Aorta (tissue), 5 donors: ENCODE data around the gene SYNDIG1. TPM values are rescaled to one million over a fixed set of nuclear protein-coding genes. Genes with fewer than 3 reads are reported as not detected.
A peak's percentile ranks its signal among the peaks of the same experiment; 100 is the strongest.

Experiments
- ATAC-seq: fragments of 200-7000 bp; cut with Tn5 transposase; one replicate; pipeline ENCODE4 v1.9.1; 2022; ENCODE audit warnings: moderate library complexity; ENCODE audit not compliant: low FRiP score
- DNase-seq, 2 donors: peaks; one replicate each; pipeline ENCODE4 v3.0.0-alpha.2; 2020
- H3K27ac ChIP-seq, 2 donors: one replicate each; pipeline ENCODE4 v1.5.1; 2013; ENCODE audit warnings: low read length in 2 of 2, mild to moderate bottlenecking in 2 of 2, moderate library complexity in 2 of 2, control low read depth in 1 of 2, inconsistent platforms in 1 of 2, low read depth in 1 of 2
- H3K27me3 ChIP-seq, 2 donors: one replicate each; pipeline ENCODE4 v1.6.1; 2013; ENCODE audit warnings: control low read depth in 1 of 2, low read length in 1 of 2, mild to moderate bottlenecking in 1 of 2, moderate library complexity in 1 of 2; ENCODE audit not compliant: insufficient read depth in 2 of 2, control insufficient read depth in 1 of 2
- H3K36me3 ChIP-seq, 2 donors: one replicate each; pipeline ENCODE4 v1.6.1; 2013; ENCODE audit warnings: control low read depth in 1 of 2, low read length in 1 of 2, mild to moderate bottlenecking in 1 of 2; ENCODE audit not compliant: insufficient read depth in 2 of 2, control insufficient read depth in 1 of 2
- H3K4me1 ChIP-seq, 2 donors: one replicate each; pipeline ENCODE4 v1.6.1; 2013; ENCODE audit warnings: low read length in 2 of 2, control low read depth in 1 of 2, mild to moderate bottlenecking in 1 of 2, moderate library complexity in 1 of 2; ENCODE audit not compliant: insufficient read depth in 2 of 2, control insufficient read depth in 1 of 2
- H3K4me3 ChIP-seq, 2 donors: one replicate each; pipeline ENCODE4 v1.5.1; 2013; ENCODE audit warnings: low read length in 2 of 2, control low read depth in 1 of 2, mild to moderate bottlenecking in 1 of 2
- H3K9me3 ChIP-seq: one replicate; pipeline ENCODE4 v1.6.1; 2013; ENCODE audit warnings: mild to moderate bottlenecking, low read length; ENCODE audit not compliant: control insufficient read depth
- WGBS, 2 donors: extraction: QIAGEN DNeasy Blood & Tissue Kit; methylation state at CpG; one replicate each; pipeline ENCODE4 v1.1.7; 2013; 5-methylcytosine and 5-hydroxymethylcytosine counted together
- intact Hi-C, 2 donors: fragments of 100-400 bp; cut with DNase I; formaldehyde crosslinking; loops; one replicate each; pipeline versions ENCODE4 v1.14.2 to v1.15.0; 2022
- polyA plus RNA-seq, 2 donors: library from polyadenylated mRNA; stranded (reverse); fragments of 200-250 nt; gene quantifications; one replicate each; pipeline ENCODE4 v1.2.3, GENCODE V29; 2013
- total RNA-seq, 2 donors: library from RNA; stranded (reverse); fragmentation: NEBNext Ultra II Directional; extraction: Animal tissue kit (Norgen Biotek cat#: 25700); gene quantifications; one replicate each; pipeline ENCODE4 v1.2.1, GENCODE V29; 2021
- donor health status: healthy with polysubstance abuse.
- donor health status: Bipolar disorder and iron deficiency.
- donor health status: DM: no; HTN: no; CAD: no.
- donor health status: DM: no; HTN: no; CAD: no.
- donor health status: DM: yes; HTN: yes; CAD: no.

Gene SYNDIG1
- total and polyA plus RNA-seq, 4 donors, result 1.2 to 6.2 (median 2.9) TPM

DNA sequence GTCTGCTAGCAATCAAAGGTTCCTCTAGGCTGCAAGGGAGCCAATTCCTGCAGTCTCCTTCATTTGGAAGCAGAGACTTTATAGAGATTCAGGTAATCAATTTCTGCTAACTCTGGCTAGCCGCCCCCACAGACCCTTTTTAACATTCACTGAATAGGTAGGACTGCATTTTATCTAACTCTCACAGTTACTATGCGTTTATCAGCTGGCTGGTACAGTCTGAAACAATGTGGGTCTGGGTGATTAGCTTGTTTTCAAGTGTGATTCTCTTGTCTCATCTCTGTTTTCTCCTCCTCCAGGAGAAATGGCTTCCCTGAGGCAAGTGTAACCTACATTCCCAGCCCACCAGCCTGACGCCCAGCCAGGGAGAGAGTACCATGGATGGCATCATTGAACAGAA, 73.3 kb downstream of the SYNDIG1 start:
- Histone ChIP-seq H3K27ac (no peak overlapping the region), H3K4me1 (no peaks in the 10 kb centered on the region)
- WGBS, 2 donors, result 90 to 93% methylated on average over 3 of the region's 3 CpGs

DNA sequence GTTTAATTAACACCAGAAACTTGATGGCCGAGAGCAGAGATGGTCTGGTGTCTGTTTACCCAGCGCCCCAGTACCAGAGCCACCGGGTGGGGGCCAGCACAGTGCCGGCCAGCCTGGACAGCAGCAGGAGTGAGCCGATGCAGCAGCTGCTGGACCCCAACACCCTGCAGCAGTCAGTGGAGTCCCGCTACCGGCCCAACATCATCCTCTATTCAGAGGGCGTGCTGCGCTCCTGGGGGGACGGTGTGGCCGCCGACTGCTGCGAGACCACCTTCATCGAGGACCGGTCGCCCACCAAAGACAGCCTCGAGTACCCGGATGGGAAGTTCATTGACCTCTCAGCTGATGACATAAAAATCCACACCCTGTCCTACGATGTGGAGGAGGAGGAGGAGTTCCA, 73.7 kb downstream of the SYNDIG1 start:
- peaks cover 3% of the 10 kb centered on the region for H3K9me3 ChIP-seq
- intact Hi-C loops, result no loop called here
- no peaks in the 10 kb centered on the region for H3K36me3 ChIP-seq
- peak in 1 of 2 donors; percentile 55 for DNase-seq
- no peak overlapping the region for H3K4me3 ChIP-seq
- 90 to 93% methylated on average over 19 of the region's 19 CpGs for WGBS, 2 donors
- H3K27me3 ChIP-seq, result no peaks in the 10 kb centered on the region
- no peaks in the 10 kb centered on the region for H3K4me1 ChIP-seq
- no peak for ATAC-seq
- H3K27ac ChIP-seq, result no peak overlapping the region

More for the DNA sequence above, 73.3 kb downstream of the SYNDIG1 start:
- H3K4me3 ChIP-seq, result no peak overlapping the region
- H3K27me3 ChIP-seq, result no peaks in the 10 kb centered on the region
- ATAC-seq, result no peak
- H3K36me3 ChIP-seq, result no peaks in the 10 kb centered on the region
- DNase-seq, result no peak
- peaks cover 3% of the 10 kb centered on the region for H3K9me3 ChIP-seq
- intact Hi-C loops, result no loop called here

DNA sequence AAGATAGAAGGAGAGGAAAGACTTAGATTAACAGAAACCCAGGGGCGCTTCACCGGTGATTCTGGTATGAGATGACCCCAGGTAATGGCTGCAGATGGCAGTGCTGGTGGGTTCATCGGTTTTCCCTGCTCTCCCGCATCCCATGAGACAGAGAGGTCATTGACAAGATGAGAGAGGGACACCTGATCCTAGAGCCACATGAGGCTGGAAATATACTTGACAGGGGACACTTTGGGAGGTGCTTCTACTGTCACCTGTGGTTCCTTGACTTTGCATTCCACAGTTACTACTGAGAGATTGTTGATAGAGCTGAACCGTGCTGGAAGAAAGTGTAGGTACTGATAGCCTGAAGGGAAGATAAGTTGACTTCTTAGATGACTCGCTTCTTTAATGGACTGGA, 74.3 kb downstream of the SYNDIG1 start:
- H3K9me3 ChIP-seq, result peaks cover 3% of the 10 kb centered on the region
- H3K27ac ChIP-seq, result no peak overlapping the region
- H3K4me3 ChIP-seq, result no peak overlapping the region
- no peak for ATAC-seq
- intact Hi-C loops, result no loop called here
- no peak for DNase-seq
- no peaks in the 10 kb centered on the region for H3K4me1 ChIP-seq
- H3K27me3 ChIP-seq, result no peaks in the 10 kb centered on the region
- H3K36me3 ChIP-seq, result no peaks in the 10 kb centered on the region
- WGBS, 2 donors, result 94 to 97% methylated on average over 6 of the region's 6 CpGs

DNA sequence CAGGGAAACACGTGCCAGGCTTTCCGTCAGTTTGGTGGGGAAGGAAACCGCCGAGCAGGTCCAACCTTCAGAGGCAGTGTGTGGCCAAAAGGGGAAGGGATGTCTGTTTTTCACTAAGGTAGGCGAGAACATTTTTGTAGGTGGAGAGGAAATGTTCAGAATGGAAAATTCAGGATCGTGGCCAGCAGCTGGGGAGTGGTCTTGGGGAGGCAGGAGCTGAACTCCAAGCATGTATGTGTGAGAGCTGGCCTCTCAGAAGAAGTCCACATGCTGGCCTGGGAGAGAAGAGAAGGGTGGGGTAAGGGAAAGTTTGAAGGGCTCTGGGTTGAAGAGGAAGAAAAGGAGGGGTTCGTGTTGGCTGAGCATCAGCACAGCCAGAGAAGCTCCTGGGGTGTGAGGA, 74.9 kb downstream of the SYNDIG1 start:
- Histone ChIP-seq H3K4me1 (no peaks in the 10 kb centered on the region), H3K9me3 (peaks cover 3% of the 10 kb centered on the region), H3K4me3 (no peak overlapping the region), H3K36me3 (no peaks in the 10 kb centered on the region), H3K27me3 (no peaks in the 10 kb centered on the region), H3K27ac (no peak overlapping the region)
- WGBS, 2 donors, result 78 to 85% methylated on average over 7 of the region's 7 CpGs
- ATAC-seq, result no peak
- intact Hi-C loops, result no loop called here
- DNase-seq, result no peak

DNA sequence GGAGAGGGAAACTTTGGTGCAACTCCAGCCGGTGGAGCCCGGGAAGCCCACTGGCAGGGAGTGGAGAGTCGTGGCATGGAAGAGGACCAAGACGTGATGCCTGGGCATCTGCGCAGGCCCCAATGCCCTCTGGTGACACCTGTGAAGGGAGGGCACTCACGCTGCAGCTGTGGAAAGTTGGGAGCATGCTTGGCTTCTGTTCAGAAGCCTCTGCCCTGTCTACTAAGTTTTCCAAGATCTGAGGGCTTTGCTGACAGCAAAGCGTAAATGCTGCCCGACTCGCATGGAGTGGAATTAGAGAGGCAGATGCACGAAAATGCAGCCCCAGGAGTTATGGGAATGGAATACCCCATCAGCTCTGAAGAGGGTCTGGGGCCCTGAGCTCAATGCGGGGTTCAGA, 75.7 kb downstream of the SYNDIG1 start:
- ATAC-seq (no peak), DNase-seq (no peak)
- Histone ChIP-seq H3K4me3 (no peak overlapping the region), H3K9me3 (peaks cover 3% of the 10 kb centered on the region), H3K27me3 (no peaks in the 10 kb centered on the region), H3K4me1 (no peaks in the 10 kb centered on the region), H3K27ac (no peak overlapping the region), H3K36me3 (no peaks in the 10 kb centered on the region)
- WGBS, 2 donors, result 90 to 94% methylated on average over 11 of the region's 11 CpGs
- intact Hi-C loops, result no loop called here

DNA sequence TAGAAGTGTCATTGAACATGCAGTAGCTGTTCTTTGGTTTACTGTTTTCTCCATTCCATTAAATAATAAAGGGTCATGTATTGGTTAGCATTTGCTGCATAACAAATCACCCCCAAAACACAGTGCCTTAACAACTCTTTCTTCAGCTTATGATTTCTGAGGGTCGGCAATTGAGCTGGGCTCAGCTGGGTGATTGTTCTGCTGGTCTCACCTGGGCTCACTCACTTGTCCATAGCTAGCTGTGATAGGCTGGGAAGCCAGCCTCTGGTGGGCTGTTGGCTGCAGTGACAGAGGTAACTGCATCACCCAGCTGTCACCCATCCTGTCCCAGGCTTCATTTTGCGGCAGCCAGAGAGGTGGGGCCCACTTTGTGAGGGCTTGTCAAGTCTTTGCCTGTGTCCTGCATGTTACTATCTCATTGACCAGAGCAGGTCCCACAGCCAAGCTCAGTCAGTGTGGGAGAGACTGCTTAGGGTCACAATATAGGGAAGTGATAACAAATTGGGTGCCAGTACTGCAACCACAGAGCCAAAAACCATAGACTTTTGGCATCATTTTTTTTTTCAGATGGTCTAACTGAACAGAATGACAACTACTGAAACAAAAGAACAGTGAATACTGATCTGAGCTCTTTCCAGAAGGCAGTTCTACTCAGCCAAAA, 76.9 kb downstream of the SYNDIG1 start:
- intact Hi-C loops, result no loop called here

DNA sequence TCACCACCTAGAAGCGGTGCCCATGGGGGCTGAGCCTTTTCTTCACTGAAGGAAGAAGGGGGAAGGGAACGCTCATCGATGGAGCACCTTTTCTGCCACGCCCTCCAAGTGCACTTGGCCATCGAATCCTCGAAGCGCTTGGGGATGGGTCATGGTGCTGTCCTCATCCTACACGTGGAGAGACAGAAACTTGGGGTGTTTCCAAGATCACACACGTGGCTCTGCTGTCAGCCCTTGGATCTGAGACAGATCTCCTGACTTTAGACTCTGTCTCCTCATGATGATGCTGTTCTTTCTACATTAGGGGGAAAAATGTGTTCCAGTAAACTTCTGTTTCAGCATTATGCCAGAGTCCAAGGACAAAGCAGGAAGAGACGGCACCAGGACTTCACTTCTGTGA, 78.5 kb downstream of the SYNDIG1 start:
- no peaks in the 10 kb centered on the region for H3K36me3 ChIP-seq
- H3K4me1 ChIP-seq, result no peaks in the 10 kb centered on the region
- DNase-seq, result peak in 1 of 2 donors; percentile 61
- H3K9me3 ChIP-seq, result peaks cover 3% of the 10 kb centered on the region
- ATAC-seq, result no peak
- WGBS, 2 donors, result 85 to 88% methylated on average over 10 of the region's 10 CpGs
- H3K27me3 ChIP-seq, result no peaks in the 10 kb centered on the region
- H3K4me3 ChIP-seq, result no peak overlapping the region
- intact Hi-C loops, result no loop called here
- no peak overlapping the region for H3K27ac ChIP-seq

More for the DNA sequence above, 76.9 kb downstream of the SYNDIG1 start:
- no peak overlapping the region for H3K27ac ChIP-seq
- H3K4me1 ChIP-seq, result no peaks in the 10 kb centered on the region
- DNase-seq, result peak in 1 of 2 donors; percentile 43
- H3K4me3 ChIP-seq, result no peak overlapping the region
- WGBS, 2 donors, result 93 to 97% methylated on average over 2 of the region's 2 CpGs
- H3K36me3 ChIP-seq, result no peaks in the 10 kb centered on the region
- H3K9me3 ChIP-seq, result peaks cover 3% of the 10 kb centered on the region
- no peak for ATAC-seq
- no peaks in the 10 kb centered on the region for H3K27me3 ChIP-seq

DNA sequence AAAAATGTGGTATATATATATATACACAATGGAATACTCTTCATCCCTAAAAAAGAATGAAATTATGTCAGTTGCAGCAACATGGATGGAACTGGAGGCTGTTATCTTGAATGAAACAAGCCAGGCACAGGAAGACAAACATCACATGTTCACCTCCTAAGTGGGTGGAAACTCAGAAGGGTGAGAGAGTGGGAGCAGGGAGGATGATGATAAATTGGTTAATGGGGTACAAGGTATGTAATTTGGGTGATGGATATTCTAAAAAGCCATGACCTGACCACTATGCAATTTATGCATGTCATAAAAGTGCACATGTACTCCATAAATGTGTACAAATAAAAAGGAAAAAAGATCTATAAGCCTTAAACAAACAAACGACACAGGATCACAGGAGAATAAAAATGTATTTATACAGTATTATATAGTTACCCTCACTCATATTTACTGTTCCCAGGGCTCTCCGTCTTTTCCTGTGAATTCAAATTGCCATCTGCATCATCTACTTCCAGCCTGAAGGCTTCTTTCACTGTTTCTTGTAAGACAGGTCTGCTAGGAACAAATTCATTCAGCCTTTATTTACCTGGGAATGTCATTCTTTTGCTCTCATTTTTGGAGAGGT, 89.8 kb downstream of the SYNDIG1 start:
- H3K9me3 ChIP-seq, result no peaks in the 10 kb centered on the region
- no peaks in the 10 kb centered on the region for H3K27me3 ChIP-seq
- H3K4me3 ChIP-seq, result no peak overlapping the region
- H3K36me3 ChIP-seq, result no peaks in the 10 kb centered on the region
- no peak for DNase-seq
- WGBS, 2 donors, result 72 to 88% methylated on average over 2 of the region's 2 CpGs
- intact Hi-C loops, result no loop called here
- no peaks in the 10 kb centered on the region for H3K4me1 ChIP-seq
- H3K27ac ChIP-seq, result no peak overlapping the region
- no peak for ATAC-seq
